ENCODE measurements around the gene ZNF546. TPM values are rescaled to one million over a fixed set of nuclear protein-coding genes. Genes with fewer than 3 reads are reported as not detected.
A peak's percentile ranks its signal among the peaks of the same experiment; 100 is the strongest.

ZNF546 gene
- total RNA-seq, 1 donor from 2014 or later: 2.0 TPM

DNA sequence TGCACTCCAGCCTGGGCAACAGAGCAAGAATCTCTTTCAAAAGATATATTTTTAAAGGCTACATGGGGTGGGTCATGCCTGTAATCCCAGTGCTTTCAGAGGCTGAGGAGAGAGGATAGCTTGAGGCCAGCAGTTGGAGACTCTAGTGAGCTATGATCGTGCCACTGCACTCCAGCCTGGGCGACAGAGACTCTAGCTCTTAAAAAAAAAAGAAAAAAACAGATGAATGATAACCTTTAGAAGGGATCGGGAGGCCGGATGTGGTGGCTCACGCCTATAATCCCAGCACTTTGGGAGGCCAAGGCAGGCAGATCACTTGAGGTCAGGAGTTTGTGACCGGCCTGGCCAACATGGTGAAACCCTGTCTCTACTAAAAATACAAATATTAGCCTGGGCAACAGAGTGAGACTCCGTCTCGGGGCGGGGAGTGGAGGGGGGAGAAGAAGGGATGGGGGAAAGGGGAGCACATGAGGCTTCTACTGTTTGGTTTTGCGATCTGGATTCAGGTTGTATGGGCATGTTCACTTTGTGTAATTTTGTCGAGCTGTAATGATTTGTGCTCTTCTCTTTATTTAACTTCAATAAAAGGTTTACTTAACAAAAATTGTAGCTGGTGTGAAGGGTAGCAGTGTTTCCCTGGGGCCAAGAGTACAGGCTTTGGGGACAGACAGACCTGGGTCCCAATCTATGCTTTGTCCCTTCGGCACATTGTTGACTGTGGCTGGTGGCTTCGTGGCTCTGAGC lies 27.0 kb upstream of the ZNF546 start:
- H3K4me1 Mint-ChIP-seq (ENCODE audit: low read depth): peaks cover 30% of the 10 kb centered on the region
- no peak for DNase-seq (ENCODE audit: low spot score)
- H3K36me3 Mint-ChIP-seq (ENCODE audit: low read depth): peaks cover 16% of the 10 kb centered on the region
- H3K4me3 Mint-ChIP-seq (ENCODE audit: unreplicated experiment): peak overlapping the region; percentile 97
- H3K27me3 Mint-ChIP-seq (ENCODE audit: low read depth): no peaks in the 10 kb centered on the region
- no peak for TF ChIP-seq CTCF (IDR thresholded peaks at IDR 0.05)
- H3K27ac Mint-ChIP-seq (ENCODE audit: unreplicated experiment): peak overlapping the region; percentile 98
- no peaks in the 10 kb centered on the region for H3K9me3 Mint-ChIP-seq (ENCODE audit: low read depth)

DNA sequence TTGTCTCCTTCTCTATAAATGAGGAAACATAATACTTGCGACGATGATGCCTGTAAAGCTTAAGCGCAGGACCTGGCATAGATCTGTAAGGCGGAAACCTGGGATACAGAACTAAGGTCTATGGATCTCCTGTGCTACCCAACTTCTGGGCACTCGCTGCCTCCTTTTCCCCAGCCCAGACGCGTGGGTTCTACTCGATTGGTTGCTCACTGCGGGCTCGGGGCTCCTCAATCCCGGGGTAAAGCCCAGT lies 26.5 kb upstream of the ZNF546 start:
- no peak for TF ChIP-seq CTCF (IDR thresholded peaks at IDR 0.05)
- H3K9me3 Mint-ChIP-seq (ENCODE audit: low read depth): no peaks in the 10 kb centered on the region
- H3K4me3 Mint-ChIP-seq (ENCODE audit: unreplicated experiment): peak overlapping the region; percentile 97
- peaks cover 30% of the 10 kb centered on the region for H3K4me1 Mint-ChIP-seq (ENCODE audit: low read depth)
- H3K27me3 Mint-ChIP-seq (ENCODE audit: low read depth): no peaks in the 10 kb centered on the region
- DNase-seq (ENCODE audit: low spot score): no peak
- H3K27ac Mint-ChIP-seq (ENCODE audit: unreplicated experiment): peak overlapping the region; percentile 98
- H3K36me3 Mint-ChIP-seq (ENCODE audit: low read depth): peaks cover 18% of the 10 kb centered on the region

DNA sequence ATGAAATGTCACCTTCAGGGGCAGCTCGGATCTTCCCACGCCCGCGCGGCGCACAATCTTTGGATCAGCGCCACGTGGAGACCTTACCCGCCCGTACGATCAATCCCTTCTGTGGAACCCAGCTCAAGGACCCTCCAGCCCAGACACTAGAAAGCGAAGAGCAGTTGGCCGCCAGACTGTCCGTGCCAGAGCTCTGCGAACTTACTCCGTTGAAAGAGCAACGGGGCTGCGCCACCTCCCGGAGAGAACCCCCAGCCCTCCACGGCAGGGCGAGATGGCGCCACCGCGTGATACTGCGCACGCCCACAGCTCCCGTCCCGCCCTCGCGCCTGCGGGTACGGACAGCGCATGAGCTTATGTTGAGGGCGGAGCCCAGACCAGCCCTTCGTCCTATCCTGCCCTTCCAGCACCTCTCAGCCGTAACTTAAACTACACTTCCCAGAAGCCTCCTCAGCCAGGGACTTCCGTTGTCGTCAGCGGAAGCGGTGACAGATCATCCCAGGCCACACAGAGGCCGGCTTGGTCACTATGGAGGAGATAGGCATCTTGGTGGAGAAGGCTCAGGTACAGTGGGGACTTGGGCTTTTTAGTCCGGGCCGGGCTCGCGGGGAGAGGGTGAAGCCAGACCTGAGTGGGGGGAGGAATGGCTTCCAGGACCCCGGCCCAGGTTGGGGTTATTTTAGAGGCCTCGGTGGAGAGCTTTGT lies 26.0 kb upstream of the ZNF546 start, which contains the start of gene PSMC4:
Gene PSMC4 (plus strand): TSS at position 491 of the 705 bp plus-strand sequence. CDS start 38 bp downstream, at position 529.
- Mint-ChIP-seq H3K9me3 (ENCODE audit: low read depth) (no peaks in the 10 kb centered on the region), H3K36me3 (ENCODE audit: low read depth) (peaks cover 22% of the 10 kb centered on the region), H3K27ac (ENCODE audit: unreplicated experiment) (peak within 1 kb of the TSS; percentile 98), H3K4me3 (ENCODE audit: unreplicated experiment) (peak within 1 kb of the TSS; percentile 97), H3K27me3 (ENCODE audit: low read depth) (no peaks in the 10 kb centered on the region), H3K4me1 (ENCODE audit: low read depth) (peaks cover 30% of the 10 kb centered on the region)
- TF ChIP-seq CTCF (IDR thresholded peaks at IDR 0.05): peak; percentile 86
- DNase-seq (ENCODE audit: low spot score): peak; percentile 99

DNA sequence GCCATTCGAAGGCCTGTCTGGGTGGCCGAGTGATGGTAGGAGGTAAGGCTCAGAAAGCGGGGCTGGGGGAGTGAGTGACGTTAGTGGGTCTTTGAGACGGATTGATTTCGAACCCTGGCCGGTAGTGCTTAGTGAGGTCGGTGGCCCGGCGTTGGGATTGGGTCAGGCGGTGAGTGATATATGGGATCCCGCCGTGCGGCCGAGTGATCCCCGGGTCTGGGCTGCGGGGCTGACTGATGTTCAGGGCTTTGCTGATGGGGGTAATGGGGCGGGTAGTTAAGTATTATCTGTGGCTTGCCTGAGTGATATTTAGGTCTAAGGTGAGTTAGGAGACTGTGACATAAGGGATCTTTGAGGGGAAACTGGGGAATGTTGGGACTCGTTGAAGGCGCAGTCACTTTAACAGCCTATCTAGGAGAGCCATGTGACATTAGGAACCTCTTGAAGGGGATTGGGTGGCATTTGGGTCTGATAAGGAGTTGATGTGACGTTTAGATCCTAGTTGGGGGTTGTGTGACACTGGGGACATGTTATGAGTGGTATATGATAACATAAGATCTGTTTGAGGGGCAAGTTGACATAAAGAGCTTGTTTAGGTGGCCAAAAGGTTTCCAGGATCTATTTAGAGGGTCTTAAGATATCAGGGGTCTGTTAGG lies 25.4 kb upstream of the ZNF546 start:
- Mint-ChIP-seq H3K9me3 (ENCODE audit: low read depth) (no peaks in the 10 kb centered on the region), H3K36me3 (ENCODE audit: low read depth) (peaks cover 23% of the 10 kb centered on the region), H3K27me3 (ENCODE audit: low read depth) (no peaks in the 10 kb centered on the region), H3K27ac (ENCODE audit: unreplicated experiment) (peak overlapping the region; percentile 98), H3K4me1 (ENCODE audit: low read depth) (peaks cover 30% of the 10 kb centered on the region), H3K4me3 (ENCODE audit: unreplicated experiment) (peak overlapping the region; percentile 97)
- no peak for TF ChIP-seq CTCF (IDR thresholded peaks at IDR 0.05)
- no peak for DNase-seq (ENCODE audit: low spot score)

DNA sequence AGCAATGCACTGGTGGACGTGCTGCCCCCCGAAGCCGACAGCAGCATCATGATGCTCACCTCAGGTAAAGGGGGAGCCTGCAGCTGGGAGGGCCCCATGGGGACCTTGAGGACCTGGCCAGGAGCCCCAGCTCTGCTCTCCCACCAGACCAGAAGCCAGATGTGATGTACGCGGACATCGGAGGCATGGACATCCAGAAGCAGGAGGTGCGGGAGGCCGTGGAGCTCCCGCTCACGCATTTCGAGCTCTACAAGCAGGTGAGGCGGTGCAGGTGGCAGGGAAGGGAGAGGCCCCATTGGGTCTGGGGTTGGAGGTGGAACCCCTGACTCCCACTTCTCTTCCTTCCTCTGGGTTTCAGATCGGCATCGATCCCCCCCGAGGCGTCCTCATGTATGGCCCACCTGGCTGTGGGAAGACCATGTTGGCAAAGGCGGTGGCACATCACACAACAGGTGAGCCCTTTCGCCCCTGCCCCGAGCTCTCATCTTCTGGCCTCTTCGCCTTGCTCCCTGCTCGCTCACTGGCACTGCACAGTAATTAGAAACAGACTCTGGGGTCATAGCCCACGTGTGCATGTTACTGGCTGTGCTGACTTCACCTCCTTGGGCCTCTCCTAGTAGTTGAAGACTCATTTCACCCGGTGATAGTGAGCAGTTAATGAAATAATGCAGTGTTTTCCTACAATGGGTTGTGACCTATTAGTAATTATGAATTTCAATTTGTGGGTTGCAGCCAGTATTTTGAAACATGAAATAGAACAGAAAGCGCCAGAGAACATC lies 22.3 kb upstream of the ZNF546 start:
- TF ChIP-seq CTCF (IDR thresholded peaks at IDR 0.05): no peak
- no peak overlapping the region for H3K4me3 Mint-ChIP-seq (ENCODE audit: unreplicated experiment)
- no peaks in the 10 kb centered on the region for H3K27me3 Mint-ChIP-seq (ENCODE audit: low read depth)
- peaks cover 24% of the 10 kb centered on the region for H3K4me1 Mint-ChIP-seq (ENCODE audit: low read depth)
- peaks cover 40% of the 10 kb centered on the region for H3K36me3 Mint-ChIP-seq (ENCODE audit: low read depth)
- no peak overlapping the region for H3K27ac Mint-ChIP-seq (ENCODE audit: unreplicated experiment)
- DNase-seq (ENCODE audit: low spot score): no peak
- no peaks in the 10 kb centered on the region for H3K9me3 Mint-ChIP-seq (ENCODE audit: low read depth)

All from chondrocyte (in vitro differentiated cells).